Non-pigmented ciliary epithelial cell (primary cell): ENCODE results near the gene SLC6A2.
"Not testable (repeated sequence)": the region's sequence is repeated elsewhere in the genome, so short reads cannot be mapped to it uniquely, and the experiment has no call there.

Experiments used
- DNase-seq: peaks from one replicate; pipeline ENCODE4 v3.0.0-alpha.2; 2010; ENCODE audit warnings: low read depth

The SLC6A2 gene

DNA sequence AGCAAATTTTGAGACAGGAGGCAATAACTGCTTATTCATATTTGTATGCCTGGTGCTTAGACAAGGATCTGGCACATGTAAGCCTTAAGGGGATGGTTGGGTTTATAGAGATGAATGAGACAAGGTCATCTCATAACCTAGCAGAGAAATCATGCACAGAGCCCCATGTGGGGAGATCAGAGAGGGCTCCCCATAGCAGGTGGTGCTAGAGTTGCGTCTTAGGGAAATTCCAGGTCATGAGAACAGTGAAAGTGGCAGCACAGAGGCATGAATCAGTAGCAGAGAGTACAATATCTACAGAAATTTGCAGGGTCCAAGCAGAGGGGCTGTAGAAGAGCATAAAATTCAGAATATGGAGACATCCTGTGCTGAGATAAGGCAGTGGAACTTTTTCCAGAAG lies 57.3 kb downstream of the SLC6A2 start:
- DNase-seq: no peak

DNA sequence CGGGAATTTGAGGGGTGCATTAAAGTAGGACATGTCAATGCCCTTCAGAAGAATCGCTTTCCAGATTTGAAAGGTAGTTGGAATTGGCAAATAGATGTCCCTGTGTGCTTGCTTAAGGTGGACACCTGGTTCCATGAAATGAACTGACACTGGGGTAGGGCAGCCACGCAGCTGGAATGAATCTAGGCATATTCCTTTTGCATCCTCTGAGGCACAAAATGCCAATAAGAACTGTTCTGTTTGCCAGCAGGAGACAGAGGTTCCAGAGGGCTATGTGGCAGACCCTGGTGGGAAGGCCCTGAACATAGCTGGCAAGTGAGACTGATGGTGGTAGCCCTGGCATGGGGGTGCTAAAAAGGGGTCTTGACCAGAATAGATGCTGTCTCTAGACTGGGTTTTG lies 61.5 kb downstream of the SLC6A2 start:
- DNase-seq: no peak

GRCh38 chr16:55725055-55725777 lies 69.4 kb downstream of the SLC6A2 start:
- DNase-seq: no peak

- no peak for DNase-seq
These were observed 73.0 kb downstream of the SLC6A2 start for GRCh38 chr16:55728797-55729196.

DNA sequence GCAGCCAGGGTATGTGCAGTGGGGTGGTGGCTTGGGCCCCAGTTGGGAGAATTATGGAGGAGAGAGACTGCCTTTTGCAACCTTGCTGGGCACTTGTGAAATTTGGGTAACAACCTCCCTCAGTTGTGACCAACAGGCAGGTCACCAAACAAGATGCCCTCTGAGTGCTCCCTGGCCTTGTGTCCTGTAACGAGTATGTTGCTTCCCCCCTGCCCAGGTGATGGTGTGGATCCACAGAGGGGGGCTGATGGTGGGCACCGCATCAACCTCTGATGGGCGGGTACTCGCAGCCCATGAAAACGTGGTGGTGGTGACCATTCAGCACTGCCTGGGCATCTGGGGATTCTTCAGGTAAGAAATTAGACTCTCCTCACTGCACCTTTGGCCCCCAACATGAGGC lies 74.3 kb downstream of the SLC6A2 start:
- DNase-seq: no peak

- no peak for DNase-seq
These were observed 76.7 kb downstream of the SLC6A2 start for GRCh38 chr16:55732496-55732895.

DNA sequence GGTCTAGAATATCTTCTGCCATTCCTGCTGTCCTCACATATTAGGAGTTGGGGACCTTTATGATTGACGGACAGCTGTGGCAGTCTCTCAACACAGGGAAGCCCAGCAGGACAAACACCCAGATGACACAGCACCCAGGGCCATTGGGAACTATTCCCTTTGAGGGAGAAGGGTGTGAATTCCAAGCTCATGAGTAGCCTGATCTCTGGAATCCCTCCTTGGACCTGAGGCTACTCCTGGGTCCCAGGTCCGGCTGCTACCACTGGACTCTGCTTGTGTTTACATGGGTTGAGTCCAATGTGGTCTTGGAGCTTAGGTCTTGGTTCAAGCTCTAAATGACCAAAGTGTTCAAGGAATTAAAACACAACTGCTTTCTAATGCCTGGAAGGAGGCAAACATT lies 78.9 kb downstream of the SLC6A2 start:
- no peak for DNase-seq

- no peak for DNase-seq
These were observed 79.5 kb downstream of the SLC6A2 start for GRCh38 chr16:55735120-55735781.

DNA sequence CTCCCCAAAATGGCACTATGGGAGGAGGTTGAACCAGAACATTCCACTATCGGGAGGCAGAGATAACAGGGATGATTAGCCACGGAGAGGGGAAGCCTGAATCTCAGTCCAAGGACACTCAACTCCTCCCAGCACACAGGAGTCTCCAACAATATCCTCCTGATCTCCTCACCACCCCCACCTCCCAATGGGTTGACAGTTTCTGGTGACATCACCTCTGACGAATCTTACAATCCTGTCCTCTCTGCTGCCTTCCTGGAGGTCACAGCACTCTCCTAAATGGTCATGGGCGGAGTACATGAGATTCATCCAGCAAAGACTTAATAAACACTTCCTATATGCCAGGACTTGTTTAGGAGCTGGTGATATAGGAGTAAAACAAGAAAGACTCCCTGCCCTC lies 80.9 kb downstream of the SLC6A2 start:
- DNase-seq: no peak

DNA sequence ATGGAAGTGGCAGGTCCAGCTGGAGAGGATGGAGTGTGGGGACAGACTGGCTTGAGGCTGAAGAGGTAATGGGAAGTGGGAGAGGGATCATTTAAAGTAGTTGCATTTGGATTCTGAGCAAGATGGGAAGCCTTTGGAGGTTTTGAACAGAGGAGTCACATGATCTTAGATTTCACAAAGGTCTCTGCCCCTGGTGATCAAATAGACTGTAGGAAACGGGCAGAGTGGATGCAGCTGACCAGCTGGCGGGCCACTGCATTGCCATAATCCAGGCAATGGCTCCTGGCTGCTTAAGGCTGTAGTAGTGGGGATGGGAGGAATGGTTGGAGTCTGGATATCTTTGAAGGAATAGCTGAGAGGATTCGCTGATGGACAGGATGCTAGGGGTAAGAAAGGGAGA lies 81.5 kb downstream of the SLC6A2 start:
- no peak for DNase-seq

GRCh38 chr16:55737966-55738365 lies 82.2 kb downstream of the SLC6A2 start:
- DNase-seq: no peak

DNA sequence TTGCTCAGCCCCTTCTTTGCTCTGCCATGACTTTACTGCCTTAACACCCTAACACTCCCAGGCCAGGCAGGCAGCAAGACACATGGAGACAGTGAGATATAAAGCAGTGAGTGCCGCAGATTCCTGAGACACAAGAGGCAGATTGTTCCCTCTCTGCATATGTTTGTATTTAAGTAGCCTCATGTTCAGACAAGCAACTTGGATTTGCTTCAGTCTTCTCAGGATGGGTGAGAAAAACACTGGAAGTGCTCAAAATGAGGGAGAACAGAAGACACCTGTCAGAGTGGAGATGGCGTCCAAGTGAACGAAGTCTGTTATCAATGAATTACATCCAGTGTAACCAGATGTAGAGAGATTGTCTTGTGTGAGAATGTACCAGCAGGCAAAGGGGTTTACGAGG lies 90.3 kb downstream of the SLC6A2 start:
- DNase-seq: no peak

- no peak for DNase-seq
These were observed 92.0 kb downstream of the SLC6A2 start for GRCh38 chr16:55747785-55748184.

GRCh38 chr16:55752465-55753144 lies 96.8 kb downstream of the SLC6A2 start:
- not testable (repeated sequence) for DNase-seq

DNA sequence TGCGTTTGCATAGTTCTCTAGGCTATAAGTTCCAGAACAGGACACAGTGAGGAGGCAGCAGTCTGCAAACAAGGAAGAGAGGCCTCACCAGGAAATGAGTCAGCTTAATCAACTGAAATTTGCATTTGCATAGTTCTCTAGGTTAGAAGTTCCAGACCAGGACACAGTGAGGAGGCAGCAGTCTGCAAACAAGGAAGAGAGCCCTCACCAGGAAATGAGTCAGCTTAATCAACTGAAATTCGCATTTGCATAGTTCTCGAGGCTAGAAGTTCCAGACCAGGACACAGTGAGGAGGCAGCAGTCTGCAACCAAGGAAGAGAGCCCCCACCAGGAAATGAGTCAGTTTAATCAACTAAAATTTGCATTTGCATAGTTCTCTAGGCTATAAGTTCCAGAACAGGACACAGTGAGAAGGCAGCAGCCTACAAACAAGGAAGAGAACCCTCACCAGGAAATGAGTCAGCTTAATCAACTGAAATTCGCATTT lies 97.4 kb downstream of the SLC6A2 start:
- not testable (repeated sequence) for DNase-seq
